Naive thymus-derived CD4-positive, alpha-beta T cell (primary cell): ENCODE data around the gene ROR2. TPM values are rescaled to one million over a fixed set of nuclear protein-coding genes. Genes with fewer than 3 reads are reported as not detected.
A peak's percentile ranks its signal among the peaks of the same experiment; 100 is the strongest.

Experiments
- ATAC-seq: fragments of 150-1000 bp; cut with Tn5 transposase; 2 replicates; pipeline ENCODE4 v1.10.0; 2021; ENCODE audit warnings: mild to moderate bottlenecking, moderate library complexity
- CTCF ChIA-PET: fragments of 350-600 bp; sonication (Branson Sonifier 250); formaldehyde crosslinking; loops from one replicate; lab custom pipeline; 2021; ENCODE audit warnings: antibody characterized with exemption; lab: Charles Lee
- POLR2A ChIA-PET: fragments of 350-600 bp; sonication (Branson Sonifier 250); formaldehyde crosslinking; loops from one replicate; lab custom pipeline; 2021; ENCODE audit warnings: antibody characterized with exemption, inconsistent platforms; lab: Charles Lee
- DNase-seq, 9 donors: peaks; one replicate each; pipeline versions ENCODE4 v3.0.0 to v3.0.0-alpha.2; 2020 to 2022; ENCODE audit warnings: mixed read lengths in 1 of 9
- H3K27ac ChIP-seq: one replicate; pipeline ENCODE4 v1.7.0; 2013; ENCODE audit warnings: mild to moderate bottlenecking, low read depth, low read length, moderate library complexity
- H3K27me3 ChIP-seq, 2 donors: one replicate each; pipeline ENCODE4 v1.7.0; 2013; ENCODE audit warnings: low read length in 2 of 2, mild to moderate bottlenecking in 2 of 2, moderate library complexity in 2 of 2; ENCODE audit not compliant: control insufficient read depth in 2 of 2, insufficient read depth in 2 of 2
- H3K36me3 ChIP-seq, 3 experiments: 1 replicate in 2 of 3; 2 replicates in 1 of 3; pipeline ENCODE4 v1.7.0; 2013; ENCODE audit warnings: low read length in 3 of 3, mild to moderate bottlenecking in 3 of 3, moderate library complexity in 1 of 3; ENCODE audit not compliant: insufficient read depth in 3 of 3, control insufficient read depth in 2 of 3
- H3K4me1 ChIP-seq, 2 donors: one replicate each; pipeline ENCODE4 v1.7.0; 2013; ENCODE audit warnings: low read length in 2 of 2, mild to moderate bottlenecking in 2 of 2, moderate library complexity in 1 of 2; ENCODE audit not compliant: control insufficient read depth in 2 of 2, insufficient read depth in 2 of 2
- H3K4me3 ChIP-seq: 2 replicates; pipeline ENCODE4 v1.7.0; 2013; ENCODE audit warnings: mild to moderate bottlenecking, low read length
- H3K9me3 ChIP-seq, 3 experiments: 1 replicate in 2 of 3; 2 replicates in 1 of 3; pipeline ENCODE4 v1.7.0; 2013; ENCODE audit warnings: low read length in 3 of 3; ENCODE audit not compliant: control insufficient read depth in 2 of 3
- H3K27ac Mint-ChIP-seq, 9 donors: one replicate each; pipeline ENCODE4 v1.8.0; 2020 to 2022; ENCODE audit warnings: mixed read lengths in 9 of 9, mild to moderate bottlenecking in 8 of 9, moderate library complexity in 5 of 9, inconsistent platforms in 2 of 9
- H3K27me3 Mint-ChIP-seq, 5 donors: one replicate each; pipeline ENCODE4 v1.8.0; 2021 to 2022; ENCODE audit warnings: mixed read lengths in 5 of 5, mild to moderate bottlenecking in 1 of 5
- H3K36me3 Mint-ChIP-seq, 5 donors: one replicate each; pipeline ENCODE4 v1.8.0; 2020 to 2022; ENCODE audit warnings: mixed read lengths in 5 of 5, mild to moderate bottlenecking in 3 of 5, inconsistent platforms in 1 of 5
- H3K4me1 Mint-ChIP-seq, 7 donors: one replicate each; pipeline ENCODE4 v1.8.0; 2020 to 2022; ENCODE audit warnings: mixed read lengths in 7 of 7, mild to moderate bottlenecking in 3 of 7, inconsistent platforms in 1 of 7
- H3K4me3 Mint-ChIP-seq, 10 donors: one replicate each; pipeline ENCODE4 v1.8.0; 2020 to 2022; ENCODE audit warnings: mild to moderate bottlenecking in 10 of 10, mixed read lengths in 10 of 10, moderate library complexity in 6 of 10, inconsistent platforms in 2 of 10
- H3K9me3 Mint-ChIP-seq, 11 donors: one replicate each; pipeline ENCODE4 v1.8.0; 2020 to 2022; ENCODE audit warnings: mixed read lengths in 11 of 11, mild to moderate bottlenecking in 4 of 11, inconsistent platforms in 1 of 11, moderate library complexity in 1 of 11
- intact Hi-C, 2 donors: fragments of 100-400 bp; cut with micrococcal nuclease; formaldehyde crosslinking; loops; one replicate each; pipeline ENCODE4 v1.15.1; 2023
- polyA plus RNA-seq, 2 donors: library from polyadenylated mRNA; unstranded; fragments of 300-500 nt; fragmentation: Illumina TruSeq; gene quantifications; one replicate each; pipeline ENCODE4 v1.2.3, GENCODE V29; 2021
- total RNA-seq, 6 experiments: library from RNA in 5 of 6; stranded (reverse) in 5 of 6; gene quantifications; 1 replicate in 5 of 6; 2 replicates in 1 of 6; pipeline ENCODE4 v1.2.3 and lab custom pipeline; 2021 to 2026

ROR2 gene
- total and polyA plus RNA-seq, 7 experiments from 2014 or later, result 0.48 to 2.1 TPM; not detected in 5

DNA sequence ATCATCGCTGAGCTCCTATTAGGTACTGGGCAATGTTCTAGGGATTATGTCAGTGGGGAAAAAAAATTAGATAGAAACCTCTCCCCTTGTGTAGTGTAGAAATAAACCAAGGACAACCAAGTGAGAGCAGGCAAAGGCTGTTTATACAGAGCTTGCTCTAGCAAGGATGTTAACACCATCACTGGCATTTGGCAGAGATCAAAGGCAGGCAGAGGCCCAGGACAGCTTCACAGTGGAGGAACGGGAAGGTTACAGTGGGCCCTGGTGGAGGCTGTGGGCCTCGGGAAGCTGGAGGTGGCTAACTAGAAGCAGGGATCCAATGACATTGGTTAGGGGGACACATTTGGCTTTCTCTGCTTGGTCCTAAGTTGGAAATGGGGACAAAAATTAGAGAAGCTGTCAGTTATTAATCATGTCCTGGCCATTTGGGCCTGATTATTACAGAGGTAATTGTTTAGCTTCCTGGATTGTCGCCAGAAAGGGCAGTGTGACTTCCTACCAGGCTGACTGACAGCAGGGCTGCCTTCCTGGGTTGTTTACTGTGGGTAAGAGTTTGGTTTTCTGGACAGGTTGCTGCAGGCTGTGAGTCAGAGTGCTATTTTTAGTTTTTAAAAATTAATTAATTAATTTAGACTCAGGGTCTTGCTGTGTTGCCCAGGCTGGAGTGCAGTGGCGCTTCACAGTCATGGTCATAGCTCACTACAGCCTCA, 259.3 kb downstream of the ROR2 start:
- ATAC-seq (no peak), DNase-seq (no peak)
- Mint-ChIP-seq H3K4me3 (no peak overlapping the region), H3K9me3 (peaks cover 0 to 3% (median 0%) of the 10 kb centered on the region in 11 donors), H3K36me3 (no peaks in the 10 kb centered on the region), H3K27me3 (peaks cover 0 to 6% (median 4%) of the 10 kb centered on the region in 5 donors), H3K27ac (no peak overlapping the region), H3K4me1 (no peaks in the 10 kb centered on the region)
- Histone ChIP-seq H3K4me1 (peaks cover 0 to 4% of the 10 kb centered on the region in 2 donors), H3K9me3 (no peaks in the 10 kb centered on the region), H3K27me3 (no peaks in the 10 kb centered on the region), H3K27ac (no peak overlapping the region), H3K4me3 (no peak overlapping the region), H3K36me3 (no peaks in the 10 kb centered on the region)
- ChIA-PET POLR2A (no interaction called here), CTCF (interaction anchor here (0.6 kb wide), 1 partner anchor 956 kb away, joined by 4 read pairs; no protein-coding TSS in a partner anchor)
- intact Hi-C loops, result no loop called here

DNA sequence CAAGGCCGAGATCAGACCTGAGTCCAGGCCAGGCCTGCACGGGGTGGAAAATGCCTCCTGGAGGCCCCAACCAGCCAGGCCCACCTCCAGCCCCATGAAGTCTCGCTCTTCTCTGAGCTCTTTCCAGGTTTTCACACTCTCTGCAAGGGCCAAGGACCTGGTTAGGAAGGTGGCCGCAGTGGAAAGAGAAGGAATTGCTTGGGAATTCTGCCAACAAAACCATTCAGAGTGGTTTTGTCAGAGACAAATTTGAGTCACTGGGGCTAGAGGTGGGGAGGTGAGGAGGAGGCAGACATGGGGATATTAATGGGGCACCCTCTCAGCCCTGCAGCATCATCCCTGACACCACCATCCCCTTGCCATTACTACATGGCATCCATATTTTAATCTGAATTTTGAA, 261.0 kb downstream of the ROR2 start:
- H3K27ac ChIP-seq, result no peak overlapping the region
- H3K9me3 ChIP-seq, result no peaks in the 10 kb centered on the region
- no peaks in the 10 kb centered on the region for H3K9me3 Mint-ChIP-seq
- ChIA-PET POLR2A (no interaction called here), CTCF (no interaction called here)
- H3K27ac Mint-ChIP-seq, result no peak overlapping the region
- H3K36me3 ChIP-seq, result no peaks in the 10 kb centered on the region
- intact Hi-C loops, result loop anchor here in 1 of 2 donors (10.0 kb wide), 1 partner anchor 654 kb away; no protein-coding TSS in a partner anchor
- no peak overlapping the region for H3K4me3 ChIP-seq
- peaks cover 0 to 4% of the 10 kb centered on the region in 2 donors for H3K4me1 ChIP-seq
- DNase-seq, result no peak
- no peaks in the 10 kb centered on the region for H3K4me1 Mint-ChIP-seq
- no peak for ATAC-seq
- peaks cover 0 to 6% (median 4%) of the 10 kb centered on the region in 5 donors for H3K27me3 Mint-ChIP-seq
- H3K27me3 ChIP-seq, result no peaks in the 10 kb centered on the region
- H3K36me3 Mint-ChIP-seq, result no peaks in the 10 kb centered on the region
- H3K4me3 Mint-ChIP-seq, result no peak overlapping the region

DNA sequence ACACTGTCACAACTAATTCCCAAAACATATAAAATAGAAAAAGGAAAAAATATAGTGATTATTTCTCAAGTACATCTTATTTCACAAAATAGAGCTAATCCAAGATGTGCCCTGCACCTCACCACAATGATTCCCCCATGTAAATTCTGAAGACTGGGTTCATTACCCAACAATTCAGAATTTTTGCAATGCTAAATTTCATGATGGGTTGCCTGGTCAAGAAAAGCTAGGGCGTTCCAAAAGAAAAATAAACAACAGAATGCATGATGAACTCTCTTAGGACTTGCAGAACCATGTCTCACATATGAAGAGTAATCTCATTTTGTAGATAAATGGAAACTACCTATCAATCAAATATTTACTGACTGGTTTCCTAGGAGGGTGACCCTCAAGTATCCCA, 266.8 kb downstream of the ROR2 start:
- H3K36me3 Mint-ChIP-seq, result no peaks in the 10 kb centered on the region
- no peaks in the 10 kb centered on the region for H3K27me3 ChIP-seq
- CTCF ChIA-PET, result no interaction called here
- H3K4me3 Mint-ChIP-seq, result no peak overlapping the region
- H3K4me3 ChIP-seq, result no peak overlapping the region
- H3K4me1 ChIP-seq, result no peaks in the 10 kb centered on the region
- H3K9me3 Mint-ChIP-seq, result no peaks in the 10 kb centered on the region
- DNase-seq (no peak), ATAC-seq (no peak)
- H3K9me3 ChIP-seq, result no peaks in the 10 kb centered on the region
- no peak overlapping the region for H3K27ac ChIP-seq
- no peak overlapping the region for H3K27ac Mint-ChIP-seq
- POLR2A ChIA-PET, result no interaction called here
- intact Hi-C loops, result loop anchor here in 1 of 2 donors (5.0 to 10.0 kb wide), 2 partner anchors 256 to 648 kb away; no protein-coding TSS in a partner anchor
- peaks cover 12 to 34% (median 22%) of the 10 kb centered on the region in 5 donors for H3K27me3 Mint-ChIP-seq
- H3K4me1 Mint-ChIP-seq, result peaks cover 0 to 5% (median 0%) of the 10 kb centered on the region in 7 donors
- H3K36me3 ChIP-seq, result no peaks in the 10 kb centered on the region

DNA sequence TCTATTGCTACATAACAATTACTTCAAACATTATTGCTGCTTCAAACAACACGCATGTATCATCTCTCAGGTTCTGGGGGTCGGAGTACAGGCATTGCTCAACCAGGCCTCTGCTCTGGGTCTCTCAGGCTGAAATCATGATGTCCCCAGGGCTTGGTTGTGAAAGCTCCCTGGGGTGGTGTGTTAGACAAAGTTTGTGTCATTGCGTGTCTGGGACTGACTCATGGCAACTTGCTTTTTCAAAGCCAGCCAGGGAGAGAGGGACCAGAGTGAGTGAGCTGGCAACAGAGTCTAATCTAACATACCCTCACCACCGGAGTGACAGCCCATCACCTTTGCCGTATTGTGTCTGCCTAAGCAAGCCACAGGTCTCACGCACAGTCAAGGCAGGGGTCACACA, 267.2 kb downstream of the ROR2 start:
- ATAC-seq, result no peak
- Histone ChIP-seq H3K4me1 (no peaks in the 10 kb centered on the region), H3K36me3 (no peaks in the 10 kb centered on the region), H3K4me3 (no peak overlapping the region), H3K9me3 (no peaks in the 10 kb centered on the region), H3K27ac (no peak overlapping the region), H3K27me3 (no peaks in the 10 kb centered on the region)
- Mint-ChIP-seq H3K36me3 (no peaks in the 10 kb centered on the region), H3K4me3 (no peak overlapping the region), H3K27me3 (peaks cover 12 to 38% (median 25%) of the 10 kb centered on the region in 5 donors), H3K9me3 (no peaks in the 10 kb centered on the region), H3K27ac (no peak overlapping the region), H3K4me1 (peaks cover 0 to 5% (median 0%) of the 10 kb centered on the region in 7 donors)
- no peak for DNase-seq
- ChIA-PET POLR2A (no interaction called here), CTCF (no interaction called here)
- intact Hi-C loops, result loop anchor here in 1 of 2 donors (5.0 to 10.0 kb wide), 2 partner anchors 256 to 648 kb away; no protein-coding TSS in a partner anchor

DNA sequence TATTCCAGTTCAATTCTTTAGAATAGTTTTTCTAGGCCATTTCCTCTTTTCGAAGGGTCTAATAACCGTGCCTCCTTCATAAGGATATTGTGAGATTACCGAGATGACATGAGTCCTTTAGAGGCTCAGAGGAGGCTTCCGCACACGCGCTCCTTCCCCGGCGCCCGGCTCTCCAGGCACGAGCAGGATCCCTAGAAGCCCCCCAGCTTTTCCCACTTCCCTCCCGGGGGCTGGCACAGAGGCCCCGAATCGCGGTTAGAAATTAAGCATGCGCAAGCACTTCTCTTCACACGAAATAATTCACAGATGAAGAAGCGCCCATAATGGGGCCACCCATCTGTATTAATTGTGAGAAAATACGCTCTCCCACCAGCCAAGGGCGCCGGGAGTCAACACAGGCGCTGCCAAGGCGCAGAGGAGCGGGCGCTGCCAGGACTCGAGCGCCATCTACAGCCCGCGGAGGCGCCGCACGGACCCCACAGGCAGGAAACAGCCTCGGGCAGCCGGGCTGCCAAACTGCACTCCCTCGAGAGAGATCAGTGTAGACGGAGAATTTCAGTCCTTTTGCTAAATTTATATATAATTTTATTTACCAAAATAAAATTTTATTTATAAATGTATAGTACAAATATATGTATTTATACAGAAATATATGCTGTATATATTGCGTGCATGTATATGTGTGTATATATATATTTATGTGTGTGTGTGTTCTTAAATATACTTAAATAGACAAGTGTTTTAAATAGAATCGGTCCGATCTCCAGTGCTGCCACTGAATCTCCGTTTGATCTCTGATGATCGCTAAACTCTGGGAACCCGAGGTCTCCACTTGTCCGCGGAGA, 268.3 kb downstream of the ROR2 start:
- Histone ChIP-seq H3K36me3 (no peaks in the 10 kb centered on the region), H3K9me3 (no peaks in the 10 kb centered on the region), H3K4me3 (no peak overlapping the region), H3K4me1 (no peaks in the 10 kb centered on the region), H3K27me3 (no peaks in the 10 kb centered on the region), H3K27ac (no peak overlapping the region)
- peaks cover 21 to 46% (median 35%) of the 10 kb centered on the region in 5 donors for H3K27me3 Mint-ChIP-seq
- no peaks in the 10 kb centered on the region for H3K36me3 Mint-ChIP-seq
- DNase-seq (peak in 7 of 9 donors; percentile 11 to 76 (median 37)), ATAC-seq (peak; percentile 85)
- ChIA-PET CTCF (no interaction called here), POLR2A (no interaction called here)
- no peaks in the 10 kb centered on the region for H3K9me3 Mint-ChIP-seq
- peaks cover 0 to 5% (median 0%) of the 10 kb centered on the region in 7 donors for H3K4me1 Mint-ChIP-seq
- intact Hi-C loops, result loop anchor here (1.0 to 10.0 kb wide), 3 partner anchors 254 to 766 kb away; no protein-coding TSS in a partner anchor
- H3K27ac Mint-ChIP-seq, result no peak overlapping the region
- peak overlapping the region in 6 of 10 donors; percentile 7 to 46 (median 31) for H3K4me3 Mint-ChIP-seq

DNA sequence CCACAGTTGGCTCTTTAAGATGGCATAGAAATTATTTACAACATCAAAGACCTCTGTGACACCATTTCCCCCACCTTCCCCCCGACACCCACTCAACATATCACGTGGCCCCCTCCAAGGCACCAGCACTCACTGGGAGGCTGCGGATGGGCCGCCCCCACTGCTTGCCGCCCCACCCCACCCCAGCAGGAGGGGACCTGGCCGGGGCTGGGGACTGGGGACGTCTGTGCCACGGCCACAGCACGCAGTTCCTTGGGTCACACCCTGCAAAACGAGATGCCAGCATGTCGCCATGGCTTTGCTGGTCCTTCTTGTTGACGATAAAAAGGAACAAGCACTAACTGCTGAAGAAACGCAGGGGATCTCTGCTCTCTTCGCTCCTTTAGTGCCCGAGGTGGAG, 269.0 kb downstream of the ROR2 start:
- Histone ChIP-seq H3K9me3 (no peaks in the 10 kb centered on the region), H3K4me3 (no peak overlapping the region), H3K4me1 (no peaks in the 10 kb centered on the region), H3K27me3 (no peaks in the 10 kb centered on the region), H3K27ac (no peak overlapping the region), H3K36me3 (no peaks in the 10 kb centered on the region)
- Mint-ChIP-seq H3K27me3 (peaks cover 22 to 46% (median 35%) of the 10 kb centered on the region in 5 donors), H3K4me1 (peaks cover 0 to 5% (median 0%) of the 10 kb centered on the region in 7 donors), H3K4me3 (no peak overlapping the region), H3K36me3 (no peaks in the 10 kb centered on the region), H3K27ac (no peak overlapping the region), H3K9me3 (no peaks in the 10 kb centered on the region)
- intact Hi-C loops, result loop anchor here (1.0 to 10.0 kb wide), 3 partner anchors 254 to 766 kb away; no protein-coding TSS in a partner anchor
- POLR2A ChIA-PET, result no interaction called here
- no peak for ATAC-seq
- DNase-seq, result no peak
- CTCF ChIA-PET, result no interaction called here
